Gastroesophageal sphincter (tissue), 3 donors: ENCODE data around the gene SPDYE3.
"Not testable (repeated sequence)": the region's sequence is repeated elsewhere in the genome, so short reads cannot be mapped to it uniquely, and the experiment has no call there.

ENCODE experiments used
- POLR2A ChIP-seq, 2 donors: fragments of 450-650 bp; IDR thresholded peaks; one replicate each; pipeline ENCODE4 v1.6.1; 2017; ENCODE audit warnings: antibody characterized with exemption in 2 of 2, mild to moderate bottlenecking in 2 of 2, moderate library complexity in 1 of 2
- POLR2AphosphoS5 ChIP-seq: sonication (generic); formaldehyde crosslinking; IDR thresholded peaks from one replicate; pipeline ENCODE4 v1.6.1; 2017; ENCODE audit warnings: antibody characterized with exemption
- TF ChIP-seq, protein P1 (sequence below), 4 experiments: fragments of 200-600 bp in 2 of 4; fragments of 450-650 bp in 2 of 4; sonication (generic) in 1 of 4; IDR thresholded peaks; one replicate each; pipeline ENCODE4 v1.5.1; 2017 to 2019; ENCODE audit warnings: antibody characterized with exemption in 4 of 4, mild to moderate bottlenecking in 2 of 4, moderate library complexity in 2 of 4

DNA sequence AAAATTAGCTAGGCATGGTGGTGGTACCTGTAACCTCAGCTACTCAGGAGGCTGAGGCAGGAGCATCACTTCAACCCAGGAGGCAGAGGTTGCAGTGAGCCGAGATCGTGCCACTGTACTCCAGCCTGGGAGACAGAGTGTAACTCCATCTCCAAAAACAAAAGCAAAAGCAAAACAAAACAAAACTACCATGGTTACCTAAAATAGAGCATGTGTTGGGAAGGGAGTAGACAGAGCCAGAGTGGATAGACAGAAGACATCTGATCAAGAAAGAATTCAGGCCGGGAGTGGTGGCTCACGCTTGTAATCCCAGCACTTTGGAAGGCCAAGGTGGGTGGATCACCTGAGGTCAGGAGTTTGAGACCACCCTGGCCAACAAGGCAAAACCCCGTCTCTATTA, 41.7 kb upstream of the SPDYE3 start:
- TF ChIP-seq, protein P1, sequence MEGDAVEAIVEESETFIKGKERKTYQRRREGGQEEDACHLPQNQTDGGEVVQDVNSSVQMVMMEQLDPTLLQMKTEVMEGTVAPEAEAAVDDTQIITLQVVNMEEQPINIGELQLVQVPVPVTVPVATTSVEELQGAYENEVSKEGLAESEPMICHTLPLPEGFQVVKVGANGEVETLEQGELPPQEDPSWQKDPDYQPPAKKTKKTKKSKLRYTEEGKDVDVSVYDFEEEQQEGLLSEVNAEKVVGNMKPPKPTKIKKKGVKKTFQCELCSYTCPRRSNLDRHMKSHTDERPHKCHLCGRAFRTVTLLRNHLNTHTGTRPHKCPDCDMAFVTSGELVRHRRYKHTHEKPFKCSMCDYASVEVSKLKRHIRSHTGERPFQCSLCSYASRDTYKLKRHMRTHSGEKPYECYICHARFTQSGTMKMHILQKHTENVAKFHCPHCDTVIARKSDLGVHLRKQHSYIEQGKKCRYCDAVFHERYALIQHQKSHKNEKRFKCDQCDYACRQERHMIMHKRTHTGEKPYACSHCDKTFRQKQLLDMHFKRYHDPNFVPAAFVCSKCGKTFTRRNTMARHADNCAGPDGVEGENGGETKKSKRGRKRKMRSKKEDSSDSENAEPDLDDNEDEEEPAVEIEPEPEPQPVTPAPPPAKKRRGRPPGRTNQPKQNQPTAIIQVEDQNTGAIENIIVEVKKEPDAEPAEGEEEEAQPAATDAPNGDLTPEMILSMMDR (IDR thresholded peaks at IDR 0.05), result not testable (repeated sequence)
- TF ChIP-seq POLR2A (IDR thresholded peaks at IDR 0.05); POLR2AphosphoS5: not testable (repeated sequence)
